GM15510 (cell line): Measurements from ENCODE around the gene RGS3.

ENCODE experiments used
- POLR2A ChIP-seq: IDR thresholded peaks from 3 replicates; pipeline ENCODE4 v1.6.1; 2011; ENCODE audit warnings: borderline replicate concordance; ENCODE audit not compliant: insufficient read length; ENCODE audit errors: extremely low read depth

Gene RGS3

DNA sequence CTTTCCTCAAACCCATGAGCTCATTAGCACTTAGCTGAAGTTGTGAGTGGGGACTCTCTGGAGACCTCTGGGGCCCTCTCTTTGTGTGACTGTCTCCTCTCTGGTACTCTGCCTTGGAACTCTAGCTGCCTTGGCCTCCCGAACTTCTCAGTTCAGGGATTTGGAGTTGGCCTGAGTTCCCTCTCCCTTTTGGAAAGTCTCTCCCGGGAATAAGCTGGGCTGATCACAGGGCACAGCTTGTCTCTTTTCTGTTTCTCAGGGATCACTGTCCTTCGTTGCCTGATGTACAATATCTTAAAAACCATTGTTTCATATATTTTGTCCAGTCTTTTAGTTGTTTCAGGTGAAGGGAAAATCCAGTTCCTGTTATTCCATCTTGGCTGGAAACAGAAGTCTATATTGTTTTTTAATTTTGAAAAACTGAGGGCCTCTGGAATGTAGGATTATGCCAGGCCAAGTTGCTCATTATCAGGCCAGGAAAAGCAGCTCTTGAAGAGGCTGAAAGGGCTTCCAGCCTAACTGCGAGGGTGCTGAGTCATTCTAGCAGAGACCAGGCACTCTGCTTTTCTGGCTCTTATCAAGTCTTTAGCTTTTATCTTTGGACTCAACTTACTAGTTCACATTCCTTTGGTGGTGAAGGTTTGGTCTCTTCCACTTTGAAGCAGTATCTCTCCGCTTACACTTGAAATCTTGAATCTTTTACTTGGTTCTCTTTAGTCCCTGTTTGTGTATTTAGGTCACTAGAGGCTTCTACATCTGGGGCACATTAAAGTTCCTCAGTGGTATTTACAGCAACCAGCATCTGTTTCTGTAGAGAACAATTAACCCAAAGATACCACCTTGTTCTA, 8.4 kb upstream of the RGS3 start:
- TF ChIP-seq POLR2A: no peak

DNA sequence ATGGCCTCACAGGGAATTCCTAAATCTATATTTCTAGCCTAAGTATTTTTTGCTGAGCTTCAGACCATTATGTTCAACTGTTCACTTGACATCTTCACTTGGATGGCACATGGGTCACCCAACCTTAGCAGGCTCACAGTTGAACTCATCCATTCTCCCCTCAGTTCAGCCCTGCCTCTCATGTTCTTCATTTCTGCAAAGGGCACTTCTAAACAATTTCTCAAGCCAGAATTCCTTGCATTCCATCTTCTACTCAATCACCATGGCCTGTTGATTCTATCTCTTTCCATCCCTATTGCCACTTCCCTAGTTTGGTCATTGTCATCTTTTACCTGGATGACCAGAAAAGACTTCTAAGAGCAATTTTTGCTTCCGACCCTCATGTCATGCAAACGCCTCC, 7.3 kb upstream of the RGS3 start:
- no peak for TF ChIP-seq POLR2A

DNA sequence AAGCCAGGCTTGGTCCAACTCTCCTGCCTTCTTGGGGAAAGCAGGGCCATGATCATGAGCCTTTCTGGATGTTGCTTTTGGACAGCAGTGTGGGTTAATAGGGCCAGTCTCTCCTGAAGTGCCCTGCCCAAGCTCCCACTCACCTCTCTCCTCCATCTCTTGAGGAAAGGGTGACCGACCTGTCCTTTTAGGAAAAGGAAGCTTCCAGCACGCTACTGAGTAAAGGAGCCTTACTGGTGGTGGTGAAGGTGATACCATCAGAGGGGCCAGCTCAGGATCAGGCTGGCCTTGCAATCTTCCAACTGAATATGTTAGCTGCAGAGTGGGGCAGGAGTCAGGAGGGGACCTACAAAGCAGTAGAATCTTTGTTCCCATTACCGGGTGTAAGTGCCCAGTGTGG, 2.2 kb upstream of the RGS3 start:
- no peak for TF ChIP-seq POLR2A

DNA sequence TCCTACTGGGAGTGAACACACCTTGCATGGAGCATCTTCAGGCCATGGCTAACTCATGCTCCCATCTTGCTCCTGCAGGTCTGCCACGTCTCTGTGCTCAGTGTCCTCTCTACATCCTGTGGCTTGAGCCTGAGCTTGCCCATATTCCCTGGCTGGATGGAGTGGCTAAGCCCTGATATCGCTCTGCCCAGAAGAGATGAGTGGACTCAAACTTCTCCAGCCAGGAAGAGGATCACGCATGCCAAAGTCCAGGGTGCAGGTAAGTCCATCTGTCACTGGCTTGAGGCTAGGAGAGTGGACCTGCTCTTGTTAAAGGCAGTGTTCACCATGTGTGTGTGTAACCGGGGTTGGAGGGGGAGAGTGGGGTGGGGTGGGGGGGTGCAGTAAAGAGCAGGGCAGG, 1.6 kb upstream of the RGS3 start:
- no peak for TF ChIP-seq POLR2A

DNA sequence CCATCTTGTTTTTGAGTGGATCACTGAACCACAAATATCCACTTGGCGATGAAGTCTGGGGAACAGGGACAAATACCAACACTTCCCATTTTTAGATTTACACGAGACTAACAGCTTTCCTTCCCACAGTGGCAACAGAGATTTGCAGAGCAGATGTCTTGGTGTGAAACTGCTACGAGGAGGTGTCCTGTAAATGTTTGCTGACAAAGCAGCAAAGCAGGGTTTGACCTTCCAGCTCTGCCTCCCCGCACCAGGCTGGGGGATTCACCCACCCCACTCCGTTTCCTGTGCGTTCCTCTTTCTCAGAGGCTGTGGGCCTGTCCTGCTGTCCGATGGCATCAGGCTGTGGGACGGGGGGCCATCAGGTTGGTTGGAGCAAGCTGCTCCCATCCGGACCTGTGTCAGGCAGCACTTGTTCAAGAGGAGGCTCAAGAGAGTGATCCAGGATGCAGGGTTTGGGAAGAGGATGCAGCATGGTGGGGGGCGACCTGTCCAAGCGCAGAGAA, 693 bp upstream of the RGS3 start:
- no peak for TF ChIP-seq POLR2A

DNA sequence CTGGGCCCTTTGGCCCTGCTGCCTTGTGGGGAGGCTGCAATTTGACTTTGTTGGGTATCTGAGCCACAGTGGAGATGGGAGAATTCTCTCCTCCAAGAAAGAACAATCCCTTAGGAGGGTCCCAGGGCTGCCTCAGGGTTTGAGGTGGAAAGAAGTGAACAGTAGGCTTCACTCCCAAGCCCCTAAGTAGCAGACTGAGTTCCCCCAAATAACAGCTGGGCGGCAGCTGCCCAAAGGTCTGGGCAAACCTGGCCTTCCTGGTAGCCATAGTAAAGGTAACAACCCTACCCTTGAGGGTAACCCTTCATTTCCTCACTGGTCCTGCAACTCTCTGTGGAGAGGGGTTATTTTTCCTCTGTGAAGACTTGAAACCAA, 746 bp downstream of the RGS3 start:
- TF ChIP-seq POLR2A: no peak

DNA sequence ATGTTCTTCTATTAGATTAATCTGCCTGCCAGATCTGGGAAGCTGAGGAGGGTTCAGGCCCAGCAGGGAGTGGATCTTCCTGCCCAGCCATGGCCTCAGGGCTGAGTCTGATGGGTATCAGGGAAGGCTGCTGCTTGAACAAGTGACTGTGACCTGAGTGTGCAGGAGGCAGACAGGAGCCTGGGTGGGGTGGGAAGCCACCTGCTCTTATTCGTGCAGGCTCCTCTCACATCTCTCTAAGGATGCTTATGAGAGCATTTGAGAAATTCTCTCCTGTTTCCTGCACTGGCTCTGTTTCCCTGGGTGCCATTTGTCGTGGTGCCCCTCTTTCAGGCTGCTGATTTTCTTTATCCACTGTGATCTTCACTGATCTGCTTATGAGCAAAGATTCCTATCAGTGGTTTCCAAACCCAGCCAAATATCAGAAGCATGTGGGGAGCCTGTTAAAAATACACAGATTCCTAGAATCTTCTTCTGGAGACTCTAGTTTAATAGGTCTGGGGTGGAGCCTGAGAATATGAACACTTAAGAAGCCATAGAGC, 2.1 kb downstream of the RGS3 start:
- no peak for TF ChIP-seq POLR2A

DNA sequence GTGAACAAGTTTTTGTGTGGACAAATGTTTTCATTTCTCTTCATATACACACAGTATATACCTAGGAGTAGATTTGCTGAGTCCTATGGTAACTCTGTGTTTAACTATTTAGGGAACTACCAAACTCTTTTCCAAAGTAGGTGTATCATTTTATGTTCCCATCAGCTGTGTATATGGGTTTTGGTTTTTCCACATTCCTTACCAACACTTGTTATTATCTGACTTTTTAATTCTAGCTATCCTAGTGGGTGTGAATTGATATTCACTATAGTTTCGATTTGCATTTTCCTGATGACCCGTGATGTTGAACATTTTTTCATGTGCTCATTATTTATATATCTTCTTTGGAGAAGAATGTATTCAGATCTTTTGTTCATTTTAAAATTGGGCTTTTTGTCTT, 3.7 kb downstream of the RGS3 start:
- TF ChIP-seq POLR2A: no peak

DNA sequence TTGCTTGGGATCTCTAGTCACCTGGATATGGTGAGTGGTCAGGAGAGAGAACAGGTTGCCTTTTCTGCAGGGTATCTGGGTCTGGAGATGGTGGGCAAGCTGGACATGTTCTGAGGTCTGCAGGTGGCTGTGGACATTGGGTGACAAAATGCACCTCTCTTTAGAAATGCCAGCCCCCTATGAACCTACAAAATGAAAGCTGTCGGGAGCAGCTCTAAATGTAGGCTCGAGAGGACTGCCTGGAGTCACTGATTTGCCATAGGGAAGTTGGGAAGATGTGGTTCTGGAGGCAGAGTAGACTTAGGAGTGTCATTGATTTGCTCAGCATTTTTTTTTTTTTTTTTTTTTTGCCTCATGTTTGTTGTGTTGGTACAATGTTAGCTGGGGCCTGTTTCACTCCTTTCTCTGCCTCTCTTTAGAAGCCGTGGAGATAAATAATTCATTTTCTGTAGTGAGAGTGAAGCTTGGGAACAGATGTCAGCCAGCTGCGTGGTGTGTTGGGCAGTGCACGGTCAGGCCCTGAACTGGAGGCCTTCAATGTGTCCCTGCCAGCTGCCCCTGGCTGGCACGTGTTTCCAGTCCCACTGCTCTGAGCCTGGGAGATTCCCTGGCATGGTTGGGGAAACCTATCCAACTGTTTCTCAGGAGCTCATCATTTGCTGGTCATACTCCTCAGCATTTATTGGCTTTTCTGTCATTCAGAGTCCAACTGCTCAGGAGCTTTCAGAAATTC, 5.4 kb downstream of the RGS3 start:
- TF ChIP-seq POLR2A: no peak

DNA sequence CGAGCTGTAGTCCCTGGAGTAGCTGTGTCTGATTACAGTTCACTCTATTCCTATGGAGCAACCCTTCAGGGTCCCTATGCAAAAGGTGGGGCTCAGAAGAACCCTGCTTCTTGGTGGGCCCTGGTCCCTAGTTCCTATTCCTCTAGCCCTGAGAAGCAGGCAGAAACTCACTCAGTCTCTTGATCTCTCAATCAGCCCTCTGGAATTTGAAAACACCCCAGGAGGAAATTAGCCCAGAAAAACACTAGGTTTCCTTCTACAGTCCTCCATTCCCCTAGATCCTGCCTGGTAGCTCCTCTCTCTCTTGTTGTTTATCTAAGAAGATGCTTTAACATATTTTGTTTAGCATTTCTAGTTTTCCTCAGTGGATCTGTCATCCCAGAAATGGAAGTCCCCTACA, 7.6 kb downstream of the RGS3 start:
- TF ChIP-seq POLR2A: no peak

DNA sequence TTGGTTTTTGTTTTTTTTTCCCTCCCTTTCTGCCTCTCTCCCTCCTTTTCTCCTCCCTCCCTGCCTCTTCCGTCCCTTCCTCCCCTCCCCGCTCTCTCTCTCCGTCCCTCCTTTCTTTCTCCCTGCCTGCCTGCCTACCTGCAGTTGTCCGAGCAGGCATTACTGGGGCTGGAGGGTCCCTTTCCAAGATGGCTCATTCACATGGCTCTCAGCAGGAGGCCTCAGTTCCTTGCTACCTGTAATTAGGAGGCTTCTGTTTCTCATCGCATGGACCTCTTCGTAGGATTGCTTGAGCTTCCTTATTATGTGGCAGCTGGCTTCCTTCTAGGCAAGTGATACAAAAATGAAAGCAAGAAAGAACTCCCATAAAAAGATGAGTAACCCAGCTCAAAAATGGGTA, 8.0 kb downstream of the RGS3 start:
- TF ChIP-seq POLR2A: no peak

DNA sequence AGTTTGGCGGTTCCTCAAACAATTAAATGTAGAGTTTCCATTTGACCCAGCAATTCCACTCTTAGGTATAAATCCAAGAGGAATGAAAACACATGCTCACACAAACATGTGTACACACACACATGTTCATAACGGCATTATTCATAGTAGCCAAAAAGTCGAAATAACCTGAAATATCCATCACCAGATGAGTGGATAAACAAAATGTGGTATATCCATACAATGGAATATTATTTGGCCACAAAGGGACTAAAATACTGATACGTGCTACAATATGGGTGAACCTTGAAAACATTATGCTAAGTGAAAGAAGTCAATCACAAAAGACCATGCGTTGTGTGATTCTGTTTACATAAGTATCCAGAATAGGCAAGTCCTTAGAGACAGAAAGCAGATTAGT, 8.7 kb downstream of the RGS3 start:
- TF ChIP-seq POLR2A: no peak

DNA sequence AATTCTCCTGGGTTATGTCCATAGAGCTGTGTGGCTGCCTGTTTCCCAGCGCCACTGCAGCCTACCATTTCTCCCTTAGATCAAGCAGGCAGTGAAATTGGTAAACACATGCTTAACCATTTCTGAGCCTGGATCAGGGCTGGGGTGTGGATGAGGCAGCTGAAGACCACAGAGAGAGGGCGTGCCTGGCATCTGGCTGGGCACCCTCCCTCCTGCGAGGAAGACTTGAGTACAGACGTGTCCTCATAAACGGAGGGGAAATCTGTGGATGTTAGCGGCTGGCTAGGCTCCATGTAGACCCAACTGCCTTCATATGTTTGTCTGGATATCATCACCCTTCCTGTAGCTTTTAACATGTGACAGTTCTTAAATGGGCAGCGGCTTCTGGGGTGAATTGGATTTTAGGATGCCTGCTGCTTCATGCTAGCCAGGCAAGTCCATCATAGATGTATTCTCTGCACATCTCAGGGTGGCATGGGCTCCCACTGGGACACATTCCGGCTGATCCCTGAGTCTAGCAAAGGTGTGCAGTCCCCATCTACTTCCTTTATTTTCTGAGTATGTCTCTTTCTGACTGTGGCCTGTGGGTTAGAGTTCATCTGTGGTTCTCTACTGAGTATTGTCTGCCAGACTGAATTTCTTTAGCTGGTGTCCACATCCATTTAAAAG, 11.0 kb downstream of the RGS3 start:
- no peak for TF ChIP-seq POLR2A

DNA sequence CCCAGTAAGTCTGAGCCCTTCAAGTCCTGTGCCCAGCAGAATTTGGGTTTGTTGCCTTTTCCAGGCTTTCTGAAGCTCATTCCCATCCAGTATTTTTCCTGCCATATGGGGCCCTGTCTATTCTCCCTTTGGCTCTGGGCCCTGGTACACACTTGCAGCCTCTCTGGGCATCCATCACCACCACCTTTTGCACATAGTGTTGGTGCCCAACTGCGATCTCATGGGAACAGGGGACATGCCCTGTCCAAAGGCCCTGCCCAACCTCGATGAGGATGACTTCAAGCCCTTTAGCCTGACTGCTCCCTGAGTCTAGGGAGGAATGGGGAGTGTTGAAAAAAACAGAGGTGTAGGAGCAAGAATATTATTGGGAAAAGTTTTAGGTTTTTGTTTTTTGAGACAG, 11.5 kb downstream of the RGS3 start:
- no peak for TF ChIP-seq POLR2A

DNA sequence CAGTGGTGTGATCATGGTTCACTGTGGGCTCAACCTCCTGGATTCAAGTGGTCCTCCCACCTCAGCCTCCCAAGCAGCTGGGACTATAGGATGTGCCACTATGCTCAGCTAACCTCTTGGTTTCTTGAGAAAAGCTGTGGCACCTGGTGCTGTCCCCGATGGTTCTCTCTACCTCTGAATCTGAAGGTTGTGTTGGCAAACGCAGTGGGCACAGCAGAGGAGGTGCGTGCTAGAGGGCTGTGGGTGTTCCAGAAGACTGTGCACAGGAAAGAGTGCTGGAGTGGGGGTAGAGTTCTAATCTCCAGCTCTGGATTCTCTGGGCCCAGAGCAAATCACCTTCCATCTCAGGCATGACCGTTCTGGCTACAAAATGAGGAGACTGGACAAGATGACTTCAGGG, 12.5 kb downstream of the RGS3 start:
- no peak for TF ChIP-seq POLR2A
